PFSK-1 (cell line): ENCODE results near the gene ADRA2A.

Source experiments
- POLR2AphosphoS5 ChIP-seq: IDR thresholded peaks from 2 replicates; pipeline ENCODE4 v1.6.1; 2012; ENCODE audit warnings: low read depth, mild to moderate bottlenecking, control low read depth, low read length, moderate library complexity
- TF ChIP-seq, protein P1 (sequence below), 2 experiments: IDR thresholded peaks; 2 replicates each; pipeline versions ENCODE4 v1.6.1 to v1.8.0; 2011 to 2012; ENCODE audit warnings: low read depth in 2 of 2, low read length in 2 of 2, control low read depth in 1 of 2, inconsistent platforms in 1 of 2, mild to moderate bottlenecking in 1 of 2, moderate library complexity in 1 of 2; ENCODE audit not compliant: insufficient read depth in 1 of 2

DNA sequence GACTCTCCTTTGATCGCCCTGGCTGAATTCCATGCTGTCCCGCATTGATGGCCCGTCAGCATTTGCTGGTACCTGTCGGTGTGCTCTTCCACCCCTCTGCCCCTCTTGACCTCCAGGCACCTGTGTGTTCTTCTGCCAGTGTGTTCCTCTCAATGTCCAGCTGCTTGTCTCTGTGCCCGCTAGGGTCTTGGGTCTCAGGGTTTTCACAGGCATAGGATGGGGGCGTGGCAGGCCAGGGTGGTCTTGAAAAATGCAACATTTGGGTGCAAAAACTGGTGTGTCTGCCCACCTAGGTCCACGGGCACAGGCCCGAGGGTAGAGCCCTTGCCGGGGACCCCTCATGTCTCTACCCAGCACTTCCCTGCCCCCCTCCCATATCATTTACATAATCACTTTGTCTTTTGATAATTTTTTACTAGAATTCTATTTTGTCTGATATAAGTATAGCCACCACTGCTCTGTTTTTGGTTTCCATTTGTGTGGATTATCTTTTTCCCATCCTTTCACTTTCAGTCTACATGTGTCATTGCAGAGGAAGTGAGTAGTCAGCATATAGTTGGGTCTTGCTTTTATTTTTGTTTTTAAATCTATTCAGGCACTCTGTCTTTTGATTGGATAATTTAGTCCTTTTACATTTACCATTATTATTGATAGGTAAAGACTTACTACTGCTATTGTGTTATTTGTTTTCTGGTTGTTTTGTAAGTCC is 46.6 kb upstream of the ADRA2A start:
- TF ChIP-seq, protein P1, sequence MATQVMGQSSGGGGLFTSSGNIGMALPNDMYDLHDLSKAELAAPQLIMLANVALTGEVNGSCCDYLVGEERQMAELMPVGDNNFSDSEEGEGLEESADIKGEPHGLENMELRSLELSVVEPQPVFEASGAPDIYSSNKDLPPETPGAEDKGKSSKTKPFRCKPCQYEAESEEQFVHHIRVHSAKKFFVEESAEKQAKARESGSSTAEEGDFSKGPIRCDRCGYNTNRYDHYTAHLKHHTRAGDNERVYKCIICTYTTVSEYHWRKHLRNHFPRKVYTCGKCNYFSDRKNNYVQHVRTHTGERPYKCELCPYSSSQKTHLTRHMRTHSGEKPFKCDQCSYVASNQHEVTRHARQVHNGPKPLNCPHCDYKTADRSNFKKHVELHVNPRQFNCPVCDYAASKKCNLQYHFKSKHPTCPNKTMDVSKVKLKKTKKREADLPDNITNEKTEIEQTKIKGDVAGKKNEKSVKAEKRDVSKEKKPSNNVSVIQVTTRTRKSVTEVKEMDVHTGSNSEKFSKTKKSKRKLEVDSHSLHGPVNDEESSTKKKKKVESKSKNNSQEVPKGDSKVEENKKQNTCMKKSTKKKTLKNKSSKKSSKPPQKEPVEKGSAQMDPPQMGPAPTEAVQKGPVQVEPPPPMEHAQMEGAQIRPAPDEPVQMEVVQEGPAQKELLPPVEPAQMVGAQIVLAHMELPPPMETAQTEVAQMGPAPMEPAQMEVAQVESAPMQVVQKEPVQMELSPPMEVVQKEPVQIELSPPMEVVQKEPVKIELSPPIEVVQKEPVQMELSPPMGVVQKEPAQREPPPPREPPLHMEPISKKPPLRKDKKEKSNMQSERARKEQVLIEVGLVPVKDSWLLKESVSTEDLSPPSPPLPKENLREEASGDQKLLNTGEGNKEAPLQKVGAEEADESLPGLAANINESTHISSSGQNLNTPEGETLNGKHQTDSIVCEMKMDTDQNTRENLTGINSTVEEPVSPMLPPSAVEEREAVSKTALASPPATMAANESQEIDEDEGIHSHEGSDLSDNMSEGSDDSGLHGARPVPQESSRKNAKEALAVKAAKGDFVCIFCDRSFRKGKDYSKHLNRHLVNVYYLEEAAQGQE (IDR thresholded peaks at IDR 0.05; ENCODE audit: insufficient read depth in 1 of 2, low read depth in 2 of 2, low read length in 2 of 2): no peak
- no peak for TF ChIP-seq POLR2AphosphoS5
